A673 (cell line): ENCODE results near the gene DNAJB2. TPM values are rescaled to one million over a fixed set of nuclear protein-coding genes. Genes with fewer than 3 reads are reported as not detected.

Source experiments
- BruUV-seq: library from RNA; stranded (reverse); fragments of 400-500 nt; replicated peaks from 2 replicates; lab custom pipeline; 2021; lab: Mats Ljungman, UMichigan
- CTCF ChIA-PET: fragments of 300-600 bp; sonication (Branson Sonifier 250); formaldehyde crosslinking; loops from one replicate; lab custom pipeline; 2022; ENCODE audit warnings: antibody characterized with exemption; lab: Charles Lee
- POLR2A ChIA-PET: fragments of 300-600 bp; sonication (Branson Sonifier 250); formaldehyde crosslinking; loops from one replicate; lab custom pipeline; 2022; ENCODE audit warnings: antibody characterized with exemption; ENCODE audit not compliant: low non-redundant PET; lab: Charles Lee
- DNase-seq: peaks from one replicate; pipeline ENCODE4 v3.0.0-alpha.2; 2015; ENCODE audit warnings: low spot score
- H3K27ac ChIP-seq: fragments of 200-600 bp; sonication (generic); 2 replicates; pipeline ENCODE4 v1.5.1; 2016; ENCODE audit warnings: mixed run types, low read depth, mild to moderate bottlenecking, mixed read lengths, antibody characterized with exemption, low read length; ENCODE audit not compliant: poor library complexity, severe bottlenecking
- H3K27me3 ChIP-seq: fragments of 200-600 bp; sonication (generic); replicated peaks from 2 replicates; pipeline ENCODE4 v1.6.1; 2017; ENCODE audit warnings: mixed run types, low read depth, mild to moderate bottlenecking, mixed read lengths, antibody characterized with exemption, low read length; ENCODE audit not compliant: insufficient read depth, poor library complexity
- H3K36me3 ChIP-seq: fragments of 200-600 bp; sonication (generic); 2 replicates; pipeline ENCODE4 v1.6.1; 2016; ENCODE audit warnings: mixed run types, mild to moderate bottlenecking, mixed read lengths, antibody characterized with exemption, low read length; ENCODE audit not compliant: insufficient read depth, poor library complexity, severe bottlenecking
- H3K4me1 ChIP-seq: fragments of 200-600 bp; sonication (generic); 2 replicates; pipeline ENCODE4 v1.6.1; 2017; ENCODE audit warnings: mixed run types, mild to moderate bottlenecking, mixed read lengths, antibody characterized with exemption, low read length; ENCODE audit not compliant: insufficient read depth, poor library complexity, severe bottlenecking
- H3K4me3 ChIP-seq: fragments of 200-600 bp; sonication (generic); 2 replicates; pipeline ENCODE4 v1.5.1; 2016; ENCODE audit warnings: low read depth, mixed run types, mild to moderate bottlenecking, mixed read lengths, low read length; ENCODE audit not compliant: poor library complexity, severe bottlenecking
- H3K9me3 ChIP-seq: fragments of 200-600 bp; sonication (generic); 2 replicates; pipeline ENCODE4 v1.6.1; 2016; ENCODE audit warnings: mixed run types, low read depth, mild to moderate bottlenecking, mixed read lengths, antibody characterized with exemption, low read length; ENCODE audit not compliant: poor library complexity, severe bottlenecking
- CTCF ChIP-seq: fragments of 300-800, 200-600 bp; sonication (generic); conservative IDR thresholded peaks from 2 replicates; pipeline ENCODE4 v1.5.1; 2017; ENCODE audit warnings: low read depth, mild to moderate bottlenecking, antibody characterized with exemption, low read length, moderate library complexity, mixed read lengths
- EZH2 ChIP-seq: fragments of 200-600 bp; sonication (generic); IDR thresholded peaks from 2 replicates; pipeline ENCODE4 v1.6.1; 2017; ENCODE audit warnings: borderline replicate concordance, low read depth, mild to moderate bottlenecking, mixed read lengths, antibody characterized with exemption, low read length; ENCODE audit not compliant: poor library complexity, severe bottlenecking
- intact Hi-C: fragments of 100-400 bp; cut with micrococcal nuclease; formaldehyde crosslinking; loops from one replicate; pipeline ENCODE4 v1.10.0; 2022; ENCODE audit not compliant: unreplicated experiment
- total RNA-seq: library from RNA; stranded (reverse); gene quantifications from 2 replicates; pipeline ENCODE4 v1.2.3, GENCODE V29; 2021

The DNAJB2 gene
- total RNA-seq, 1 experiment from 2014 or later, result 24.4 TPM

- no peak overlapping the region for H3K27ac ChIP-seq
- TF ChIP-seq CTCF (no peak), EZH2 (no peak)
- CTCF ChIA-PET, result interaction anchor here (0.8 kb wide), 1 partner anchor 10 kb away, joined by 3 read pairs; no protein-coding TSS in a partner anchor
- DNase-seq, result no peak
- BruUV-seq, result no TSS peak
- POLR2A ChIA-PET, result no interaction called here
- H3K36me3 ChIP-seq, result no peaks in the 10 kb centered on the region
- no peak overlapping the region for H3K4me3 ChIP-seq
- H3K27me3 ChIP-seq, result no peaks in the 10 kb centered on the region
- H3K4me1 ChIP-seq, result no peaks in the 10 kb centered on the region
- intact Hi-C loops, result no loop called here
- H3K9me3 ChIP-seq, result no peaks in the 10 kb centered on the region
Observed at GRCh38 chr2:219268294-219268693, 10.9 kb upstream of the DNAJB2 start.

GRCh38 chr2:219269362-219270054, 9.7 kb upstream of the DNAJB2 start:
- intact Hi-C loops, result no loop called here
- Histone ChIP-seq H3K27me3 (no peaks in the 10 kb centered on the region), H3K36me3 (no peaks in the 10 kb centered on the region), H3K27ac (no peak overlapping the region), H3K9me3 (no peaks in the 10 kb centered on the region), H3K4me3 (no peak overlapping the region), H3K4me1 (no peaks in the 10 kb centered on the region)
- CTCF ChIA-PET, result no interaction called here
- no peak for DNase-seq
- POLR2A ChIA-PET, result no interaction called here
- TF ChIP-seq CTCF (no peak), EZH2 (no peak)
- no TSS peak for BruUV-seq

- intact Hi-C loops, result no loop called here
- DNase-seq, result no peak
- no peaks in the 10 kb centered on the region for H3K4me1 ChIP-seq
- no peaks in the 10 kb centered on the region for H3K27me3 ChIP-seq
- TF ChIP-seq EZH2, result no peak
- no peak for TF ChIP-seq CTCF
- no peak overlapping the region for H3K27ac ChIP-seq
- ChIA-PET POLR2A (no interaction called here), CTCF (no interaction called here)
- H3K9me3 ChIP-seq, result no peaks in the 10 kb centered on the region
- no peak overlapping the region for H3K4me3 ChIP-seq
- H3K36me3 ChIP-seq, result no peaks in the 10 kb centered on the region
- no TSS peak for BruUV-seq
Observed at GRCh38 chr2:219270055-219270372, 9.2 kb upstream of the DNAJB2 start.
